ENCODE measurements around the gene FNDC11.

DNA sequence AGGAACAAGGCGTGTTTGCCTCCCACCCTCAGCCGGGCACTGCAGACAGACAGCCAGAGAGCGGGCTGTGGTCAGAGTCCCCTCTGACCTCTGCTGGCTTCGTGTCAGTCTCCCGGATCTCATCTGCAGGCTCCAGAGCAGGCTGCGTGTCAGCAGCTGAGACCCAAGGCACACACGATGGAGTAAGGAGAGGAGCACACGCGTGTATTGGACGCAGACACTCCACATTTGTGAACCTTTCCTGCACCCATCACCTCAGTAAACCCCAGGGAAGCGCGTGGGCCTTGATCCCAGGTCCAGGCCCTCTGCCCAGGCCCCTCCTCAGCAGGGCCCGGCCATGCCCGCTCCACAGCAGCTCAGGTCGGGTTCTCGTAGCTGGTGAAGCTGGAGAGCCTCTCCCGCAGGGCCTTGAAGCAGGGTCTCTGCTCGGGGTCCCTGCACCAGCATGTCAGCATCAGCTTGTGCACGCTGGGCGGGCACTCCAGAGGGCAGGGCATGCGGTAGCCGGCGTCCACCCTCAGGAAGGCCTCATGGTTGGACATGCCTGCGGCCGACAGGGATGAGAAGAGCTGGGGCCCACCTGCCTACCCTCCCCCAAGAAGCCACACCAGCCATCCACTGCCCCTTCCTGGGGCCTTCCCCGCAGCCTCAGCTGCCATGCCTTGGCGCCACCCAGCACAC is 24.6 kb upstream of the FNDC11 start:
- TF ChIP-seq, protein P1, sequence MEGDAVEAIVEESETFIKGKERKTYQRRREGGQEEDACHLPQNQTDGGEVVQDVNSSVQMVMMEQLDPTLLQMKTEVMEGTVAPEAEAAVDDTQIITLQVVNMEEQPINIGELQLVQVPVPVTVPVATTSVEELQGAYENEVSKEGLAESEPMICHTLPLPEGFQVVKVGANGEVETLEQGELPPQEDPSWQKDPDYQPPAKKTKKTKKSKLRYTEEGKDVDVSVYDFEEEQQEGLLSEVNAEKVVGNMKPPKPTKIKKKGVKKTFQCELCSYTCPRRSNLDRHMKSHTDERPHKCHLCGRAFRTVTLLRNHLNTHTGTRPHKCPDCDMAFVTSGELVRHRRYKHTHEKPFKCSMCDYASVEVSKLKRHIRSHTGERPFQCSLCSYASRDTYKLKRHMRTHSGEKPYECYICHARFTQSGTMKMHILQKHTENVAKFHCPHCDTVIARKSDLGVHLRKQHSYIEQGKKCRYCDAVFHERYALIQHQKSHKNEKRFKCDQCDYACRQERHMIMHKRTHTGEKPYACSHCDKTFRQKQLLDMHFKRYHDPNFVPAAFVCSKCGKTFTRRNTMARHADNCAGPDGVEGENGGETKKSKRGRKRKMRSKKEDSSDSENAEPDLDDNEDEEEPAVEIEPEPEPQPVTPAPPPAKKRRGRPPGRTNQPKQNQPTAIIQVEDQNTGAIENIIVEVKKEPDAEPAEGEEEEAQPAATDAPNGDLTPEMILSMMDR (IDR thresholded peaks at IDR 0.05): no peak
- TF ChIP-seq EP300 (IDR thresholded peaks at IDR 0.05; ENCODE audit: low read depth): no peak

All from transverse colon (tissue), 3 donors.